Stimulated activated CD4-positive, alpha-beta T cell treated with anti-CD3 and anti-CD28 coated beads, Interleukin-12 subunit alpha, Interleukin-12 subunit beta, amount 100 ng/mL, for 4 hours (primary cell): ENCODE measurements around the gene AFF3.
"Not testable (repeated sequence)": the region's sequence is repeated elsewhere in the genome, so short reads cannot be mapped to it uniquely, and the experiment has no call there.

ENCODE experiments used
- DNase-seq: peaks from one replicate; pipeline ENCODE4 v3.0.0-alpha.2; 2020

The AFF3 gene

DNA sequence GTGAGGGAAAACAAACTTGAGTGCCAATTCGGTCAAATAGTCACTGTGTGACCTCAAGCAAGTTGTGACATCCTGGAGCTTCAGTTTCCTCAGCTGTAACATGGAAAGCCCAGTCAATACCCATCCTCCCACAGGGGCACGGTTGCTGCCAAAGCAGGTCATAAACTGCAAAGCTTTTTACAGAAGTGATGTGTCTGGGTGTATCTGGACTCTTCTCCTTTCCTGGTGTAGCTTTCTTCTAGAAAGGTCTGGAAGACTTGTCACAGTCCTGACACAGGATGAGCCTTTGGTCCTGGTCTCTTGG, 4.2 kb upstream of the AFF3 start:
- DNase-seq: no peak

DNA sequence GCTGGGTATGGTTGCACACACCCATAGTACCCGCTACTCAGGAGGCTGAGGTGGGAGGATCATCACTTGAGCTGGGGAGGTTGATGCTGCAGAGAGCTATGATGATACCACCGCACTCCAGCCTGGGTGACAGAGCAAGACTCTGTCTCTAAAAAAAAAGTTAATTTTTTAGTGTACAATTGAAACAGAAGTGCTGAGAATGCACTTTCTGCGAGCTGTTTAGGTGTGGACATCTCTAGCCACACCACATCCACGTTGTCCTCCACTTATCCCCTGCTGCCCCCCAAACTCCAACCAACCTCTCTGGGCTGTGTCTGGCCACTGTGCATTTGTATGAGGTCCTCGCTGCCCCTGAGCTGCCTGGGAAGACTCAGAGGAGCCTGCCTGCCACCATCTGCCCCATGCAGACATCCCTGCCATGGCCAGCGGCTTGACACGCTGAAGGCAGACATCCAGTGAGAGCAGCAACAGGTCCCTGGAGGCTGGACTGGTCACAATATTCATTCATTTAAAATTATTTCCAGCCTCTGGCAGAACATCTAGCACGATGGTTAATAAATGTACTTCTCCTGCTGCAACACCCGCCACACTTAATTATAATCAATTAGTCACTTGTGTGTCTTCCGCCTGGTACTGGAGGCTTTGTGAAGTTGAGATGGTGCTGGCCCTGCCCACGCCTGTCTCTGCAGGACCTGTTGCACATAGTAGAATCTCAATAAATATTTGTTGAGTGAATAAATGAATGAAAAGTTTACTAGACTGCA, 3.7 kb upstream of the AFF3 start:
- DNase-seq: no peak

DNA sequence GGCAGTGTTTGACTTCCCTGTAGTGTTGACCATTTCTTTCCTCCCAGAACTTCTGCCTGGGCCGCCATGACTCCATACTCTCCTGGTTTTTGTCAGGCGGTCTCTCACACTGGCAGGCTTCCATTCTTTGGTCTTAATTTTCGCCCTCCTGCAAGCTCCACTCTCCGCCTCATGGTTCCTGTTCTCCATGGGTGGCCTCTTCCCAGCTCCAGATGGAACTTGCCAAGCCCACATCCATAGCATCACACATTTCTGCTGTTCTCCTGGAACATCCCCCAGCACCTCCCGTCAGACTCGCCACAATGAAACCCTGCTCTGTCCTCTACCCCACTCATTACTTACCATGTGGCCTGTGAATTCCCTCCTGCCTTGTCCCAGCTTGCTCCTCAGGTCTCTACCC, 896 bp upstream of the AFF3 start:
- DNase-seq: no peak

DNA sequence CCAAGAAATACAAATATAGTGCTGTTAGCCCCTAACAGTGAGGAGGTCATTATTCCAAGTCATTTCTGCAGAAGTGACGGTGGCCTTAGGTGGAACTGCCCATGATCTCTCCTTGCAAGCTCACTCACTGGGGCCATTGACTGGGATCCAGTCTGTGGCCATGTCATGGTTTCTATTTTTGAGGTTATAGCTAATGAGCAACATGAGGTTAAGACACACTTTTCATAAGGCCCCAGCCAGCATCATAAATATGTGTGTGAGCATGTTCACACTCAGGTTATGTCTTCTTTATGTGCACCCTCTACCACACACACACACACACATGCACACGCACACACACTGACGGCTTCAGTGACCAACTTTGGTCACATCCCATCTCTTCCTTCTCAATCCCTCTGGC, 484 bp downstream of the AFF3 start:
- DNase-seq: no peak

DNA sequence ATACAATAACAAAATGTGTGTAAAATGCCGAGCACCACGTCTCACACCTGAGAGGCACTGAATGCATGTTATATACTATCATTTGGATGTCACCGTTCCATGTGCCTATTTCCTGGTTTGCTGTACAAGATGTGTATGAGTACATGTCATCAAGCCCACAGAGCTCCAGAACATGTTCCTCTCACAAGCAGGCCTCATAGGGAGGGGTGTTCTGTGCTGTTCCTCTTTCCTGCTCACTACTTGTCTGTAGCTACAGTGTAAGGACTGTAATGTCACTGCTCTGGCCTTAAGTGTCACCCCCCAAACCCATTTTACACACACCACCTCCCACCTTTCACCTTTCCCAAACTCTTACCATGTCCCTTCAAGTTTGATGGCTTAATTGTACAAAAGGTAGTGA, 1.8 kb downstream of the AFF3 start:
- DNase-seq: no peak

DNA sequence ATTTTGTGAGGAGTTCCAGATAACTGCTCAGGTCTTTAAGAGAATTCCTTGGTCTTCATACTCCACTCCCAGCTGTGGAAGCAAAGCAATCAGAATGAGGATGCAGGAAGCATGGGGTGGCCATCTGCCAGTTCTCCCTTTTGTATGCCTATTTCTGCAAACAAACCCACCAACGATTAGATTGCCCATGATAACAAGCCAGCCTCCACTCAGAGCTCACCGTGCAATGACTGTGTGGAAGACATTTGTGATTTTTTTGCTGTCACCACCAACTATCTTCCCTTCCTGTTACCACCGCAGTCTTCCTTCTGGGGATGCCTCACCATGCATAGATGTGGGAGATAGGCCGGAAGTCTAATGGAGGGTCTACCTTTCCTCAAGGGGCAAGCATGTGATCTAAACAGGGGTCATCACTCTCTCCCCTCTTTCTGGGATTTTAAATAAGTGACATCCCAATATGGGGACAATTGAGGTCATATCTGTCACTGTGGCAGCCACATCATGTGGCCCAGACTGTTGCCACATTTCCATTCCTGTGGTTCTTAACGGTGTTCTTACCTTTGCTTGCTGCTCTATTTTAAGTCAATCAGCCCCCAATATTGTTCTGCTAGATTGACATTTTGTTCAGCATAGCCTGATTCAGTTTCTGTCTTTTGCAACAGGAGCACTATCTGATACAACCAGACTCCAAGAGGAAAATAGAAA, 4.4 kb downstream of the AFF3 start:
- no peak for DNase-seq

DNA sequence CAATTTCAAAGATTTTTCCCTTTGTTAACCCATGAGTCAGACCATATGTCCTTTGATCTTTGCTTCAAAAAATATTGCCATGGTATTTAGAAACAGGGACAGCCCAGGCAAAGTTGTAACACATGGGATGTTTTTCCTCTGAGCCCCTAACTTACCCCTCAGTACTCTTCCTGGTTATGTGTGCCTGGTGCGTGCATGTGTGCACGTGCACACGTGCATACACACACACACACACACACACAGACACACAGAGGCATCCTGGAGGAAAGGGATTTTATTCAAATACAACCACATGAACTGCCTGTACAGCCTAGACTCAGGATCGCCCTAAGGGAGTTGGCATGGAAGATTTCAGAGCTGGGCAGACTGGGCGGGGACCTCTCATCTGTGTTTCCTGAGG, 5.1 kb downstream of the AFF3 start:
- DNase-seq: no peak

DNA sequence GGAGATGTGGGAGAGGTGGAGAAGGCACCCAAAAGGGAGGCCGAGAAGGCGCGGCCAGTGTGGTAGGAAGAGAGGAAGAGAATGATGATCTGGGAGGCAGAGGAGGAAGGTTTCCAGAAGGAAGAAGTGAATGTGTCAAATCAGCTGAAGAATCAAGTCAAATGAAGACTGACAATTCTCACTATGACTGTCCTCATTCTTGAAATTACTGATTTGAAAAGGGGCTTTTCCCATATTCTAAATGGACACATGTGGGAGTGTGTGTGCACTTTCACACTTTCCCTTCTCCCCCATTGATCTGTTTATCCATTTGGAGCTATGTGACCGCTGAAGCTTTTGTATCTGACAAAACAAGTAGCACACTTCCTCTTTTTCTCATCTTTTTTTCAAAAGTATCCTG, 6.1 kb downstream of the AFF3 start:
- DNase-seq: no peak

DNA sequence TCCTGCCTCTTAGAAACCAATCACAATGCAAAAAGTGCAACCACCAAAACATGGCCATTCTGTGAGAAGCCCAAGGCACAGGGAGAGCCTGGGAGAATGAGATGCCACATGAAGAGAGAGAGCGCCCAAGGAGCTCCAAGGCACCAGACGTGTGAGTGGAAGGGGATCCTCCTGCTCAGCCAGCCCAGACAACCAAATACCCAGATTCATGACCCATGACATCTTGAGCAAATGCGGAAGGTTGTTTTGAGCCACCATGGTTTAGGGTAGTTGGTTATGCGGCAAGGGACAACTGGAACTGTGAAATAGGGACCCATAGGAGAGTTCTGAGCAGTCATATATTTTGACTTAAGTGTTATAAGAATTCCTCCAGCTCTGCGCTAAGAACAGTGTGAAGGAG, 7.0 kb downstream of the AFF3 start:
- no peak for DNase-seq

DNA sequence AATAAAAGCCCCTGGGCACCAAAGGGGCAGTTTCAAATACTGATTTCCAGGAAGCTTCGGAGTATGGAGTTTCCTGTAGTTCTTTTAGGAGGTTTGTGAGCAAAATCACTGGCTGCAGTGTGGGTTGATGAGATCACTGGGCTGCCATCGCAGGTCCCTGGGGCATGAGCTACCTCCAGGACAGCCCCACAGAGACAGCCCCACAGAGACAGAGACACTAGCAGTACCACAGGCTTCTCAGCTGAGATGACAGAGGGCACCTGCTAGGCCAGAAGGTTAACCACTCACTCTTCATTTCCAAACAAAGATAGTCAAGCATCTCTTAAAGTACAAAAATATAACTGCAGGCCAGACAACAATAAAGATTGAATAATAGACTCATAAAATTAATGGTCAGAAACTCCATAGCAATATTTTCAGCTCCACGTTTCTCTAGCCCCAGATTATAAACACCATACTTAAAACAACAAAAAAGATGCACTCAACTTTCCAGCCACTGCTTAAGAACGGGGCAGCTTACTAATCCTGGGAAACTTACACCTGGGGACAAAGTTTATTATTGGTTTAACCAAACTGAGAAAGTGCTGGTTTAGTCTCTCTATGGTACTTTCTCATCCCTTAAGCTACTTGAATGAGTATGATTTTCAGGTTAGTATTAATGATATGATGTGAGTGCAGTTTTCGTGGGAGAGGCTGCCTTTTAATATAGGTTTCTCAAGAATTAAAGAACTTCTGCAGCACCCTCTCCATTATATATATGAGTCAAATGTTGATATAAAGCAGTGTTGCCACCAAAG, 11.6 kb downstream of the AFF3 start:
- no peak for DNase-seq

DNA sequence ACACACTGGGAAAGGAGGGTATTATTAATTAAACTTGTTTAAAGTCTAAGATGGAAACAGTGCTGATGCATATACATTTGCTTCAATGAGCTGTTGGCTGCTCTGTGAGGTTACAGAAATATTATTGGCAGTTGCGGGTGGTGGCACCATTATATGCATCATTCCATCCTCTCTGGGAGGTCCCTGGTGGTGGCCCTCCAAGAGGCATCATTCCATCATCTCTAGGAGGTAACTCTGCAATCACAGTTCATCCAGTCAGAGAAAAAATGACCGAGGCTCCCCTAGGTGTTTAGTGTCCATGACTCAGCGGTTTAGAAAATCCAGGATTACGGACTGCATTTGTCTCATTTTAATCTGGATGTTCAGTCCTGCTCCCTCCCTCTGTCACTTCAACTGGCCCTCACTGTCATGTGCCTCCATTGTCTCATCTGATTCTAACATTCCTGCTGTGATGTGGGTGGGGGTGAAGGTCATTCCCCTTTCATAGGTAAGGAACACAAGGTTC, 15.4 kb downstream of the AFF3 start:
- DNase-seq: no peak

DNA sequence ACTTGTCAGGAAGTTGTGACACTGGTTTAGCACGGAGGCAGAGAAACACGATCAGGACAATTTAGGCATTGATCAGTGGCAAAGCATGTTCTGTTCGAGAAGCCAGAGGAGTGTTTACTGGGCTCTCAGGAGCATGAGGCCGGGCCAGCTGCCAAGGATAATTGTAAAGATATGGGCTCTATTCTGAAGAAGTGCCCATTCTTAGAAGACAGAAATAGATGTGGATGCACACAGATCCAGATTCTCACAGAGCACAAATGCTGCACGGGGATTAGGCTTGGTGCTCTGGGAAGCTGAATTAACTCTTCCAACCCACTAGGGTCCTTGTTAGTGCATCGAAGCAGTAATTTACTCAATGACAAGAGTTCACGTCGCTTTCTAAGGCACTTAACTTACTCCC, 16.2 kb downstream of the AFF3 start:
- DNase-seq: no peak

DNA sequence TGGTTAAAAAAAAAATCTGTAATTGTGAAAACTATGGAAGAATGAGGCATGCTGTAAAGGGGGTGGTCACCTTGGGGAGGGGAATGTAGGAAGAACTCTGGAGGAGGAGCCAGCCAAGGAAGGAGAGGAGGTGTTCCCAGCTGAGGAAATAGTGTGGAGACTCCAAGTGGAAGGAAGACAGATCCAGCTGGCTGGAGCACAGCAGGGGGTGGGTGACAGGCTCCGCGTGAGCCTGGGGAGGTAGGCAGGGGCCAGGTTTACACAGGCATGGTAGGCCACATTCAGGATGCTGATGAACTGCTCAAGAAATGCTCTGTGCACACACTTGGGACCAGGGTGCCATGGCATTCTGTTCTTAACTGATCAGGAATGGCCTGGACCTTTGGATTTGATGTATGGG, 16.8 kb downstream of the AFF3 start:
- no peak for DNase-seq

DNA sequence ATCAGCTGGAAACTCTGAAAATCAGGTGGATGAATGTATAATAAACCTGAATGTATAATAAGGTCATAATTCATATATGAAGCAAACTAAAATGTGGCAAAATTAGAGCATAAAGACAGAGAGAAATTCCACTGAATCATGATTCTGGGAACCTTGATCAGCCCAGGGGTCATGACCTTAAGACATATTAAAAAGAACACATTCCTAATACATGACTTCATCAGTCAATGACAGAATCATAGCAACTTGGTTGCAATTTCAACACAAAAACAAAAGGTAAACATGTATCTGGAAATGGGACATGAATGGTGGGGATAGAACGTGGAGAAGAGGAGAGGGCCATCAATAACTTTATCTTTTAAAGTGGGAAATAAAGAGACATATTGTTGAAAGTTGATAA, 17.6 kb downstream of the AFF3 start:
- DNase-seq: no peak

DNA sequence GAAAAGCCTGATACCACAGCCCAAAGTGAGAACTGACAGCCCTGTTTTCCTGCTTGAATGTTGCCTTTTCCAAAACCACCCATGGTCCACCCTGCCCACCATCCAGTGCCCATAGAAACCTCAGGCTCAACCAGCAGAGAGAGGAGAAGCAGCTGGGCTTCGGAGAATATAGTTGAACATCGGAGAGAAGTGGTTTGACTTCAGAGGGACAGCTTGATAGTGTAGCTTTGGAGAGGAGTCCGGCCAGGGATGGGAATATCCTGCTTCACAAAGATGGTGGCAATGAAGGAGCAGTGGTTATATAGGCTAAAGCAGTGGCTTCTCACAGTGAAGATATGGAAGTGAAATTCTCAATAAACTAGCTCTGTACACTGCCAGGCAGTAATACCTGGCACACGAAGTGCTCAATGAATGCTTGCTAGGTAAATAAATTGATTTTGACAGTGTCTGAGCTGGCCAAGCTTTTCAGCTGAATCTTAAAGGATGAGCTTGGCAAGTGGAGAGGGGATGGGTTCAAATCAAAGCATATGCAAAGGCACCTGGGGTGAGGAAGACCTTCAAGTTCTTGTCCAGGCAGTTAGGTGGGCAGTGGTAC, 21.2 kb downstream of the AFF3 start:
- no peak for DNase-seq

DNA sequence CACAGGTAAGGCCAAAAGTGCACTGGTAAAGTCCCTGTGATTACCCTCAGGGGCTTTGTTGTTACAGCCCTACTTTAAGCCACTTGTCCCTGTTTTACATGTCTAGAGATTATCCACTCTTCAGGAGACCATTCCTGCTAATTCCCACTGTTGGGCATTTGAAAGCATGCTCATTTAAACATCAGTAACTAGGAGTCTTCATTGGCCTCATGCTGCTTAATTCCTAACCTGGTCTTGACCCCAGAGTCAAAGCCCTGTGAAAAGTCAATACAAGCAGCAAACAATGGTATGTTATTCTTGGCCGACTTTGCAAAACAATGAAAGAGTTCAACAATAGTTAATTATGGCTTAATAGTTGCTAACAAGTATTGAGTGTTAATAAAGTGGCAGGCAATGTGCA, 23.2 kb downstream of the AFF3 start:
- no peak for DNase-seq

DNA sequence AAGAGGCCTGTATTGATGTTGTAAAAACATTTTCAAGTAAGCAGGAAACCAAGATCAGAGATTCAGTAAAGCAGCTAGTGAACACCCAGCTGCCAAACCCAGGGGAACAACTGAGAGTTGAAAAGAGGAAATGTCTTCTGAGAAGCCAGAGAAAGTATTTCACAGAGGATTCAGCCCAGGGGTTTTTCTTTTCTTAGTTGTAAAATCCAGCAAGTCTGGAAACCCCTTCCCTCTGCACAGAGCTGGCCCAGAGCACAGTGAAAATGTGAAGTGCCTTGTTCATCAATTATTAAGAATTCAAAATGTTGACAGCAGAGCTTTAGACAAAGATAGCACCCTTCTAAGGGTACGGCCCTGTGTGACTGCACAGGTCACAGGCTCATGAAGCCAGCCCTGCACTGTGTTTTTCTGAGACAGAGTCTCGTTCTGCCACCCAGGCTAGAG, 28.4 kb downstream of the AFF3 start:
- DNase-seq: no peak

DNA sequence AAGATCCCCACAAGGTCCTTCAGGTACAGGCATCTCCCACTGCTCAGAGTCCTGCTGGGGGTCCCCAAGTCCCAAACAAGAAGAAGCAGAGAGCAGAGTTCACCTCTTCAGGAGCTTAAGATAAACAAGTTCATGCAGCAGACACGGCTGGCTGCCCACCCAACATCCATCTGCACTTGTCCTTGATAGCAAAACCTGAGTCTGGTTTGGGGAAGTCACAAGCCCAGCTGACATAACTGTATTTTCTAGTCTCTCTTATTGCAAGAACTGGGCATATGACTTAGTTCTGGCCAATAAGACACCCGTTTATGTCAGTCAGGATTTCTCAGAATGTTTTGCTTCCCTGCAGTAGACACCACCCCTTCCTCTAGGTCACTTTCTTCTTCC, 31.8 kb downstream of the AFF3 start:
- no peak for DNase-seq

DNA sequence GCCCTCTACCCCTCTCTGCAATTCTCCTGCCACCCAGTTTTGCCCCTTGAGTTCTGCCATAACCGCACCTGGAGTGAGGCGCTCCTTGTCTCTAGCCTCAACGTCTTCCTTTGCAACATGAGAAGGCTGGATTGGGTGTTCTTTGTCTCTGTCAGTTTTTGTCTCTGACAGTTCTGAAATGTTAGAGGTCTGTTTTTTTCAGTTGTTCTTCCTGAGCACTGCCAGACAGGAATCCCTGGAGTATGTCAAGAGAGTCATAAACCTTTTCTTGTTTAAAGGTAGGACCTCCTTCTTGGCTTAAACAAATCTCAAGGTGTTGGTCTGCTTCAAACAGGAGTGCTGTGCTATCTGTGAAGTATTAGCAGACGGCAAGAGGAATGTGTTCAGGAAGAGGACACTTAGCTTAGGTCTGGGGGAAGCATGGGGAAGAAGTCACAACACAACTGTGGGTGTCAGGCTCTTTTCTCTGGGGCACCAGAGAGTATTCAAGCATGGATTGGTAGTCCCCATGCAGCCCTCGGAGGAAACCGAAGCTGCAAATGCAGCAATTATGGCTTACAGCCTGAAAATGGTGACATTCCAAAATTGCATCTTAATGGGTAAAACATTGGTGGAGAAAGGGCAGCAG, 32.3 kb downstream of the AFF3 start:
- DNase-seq: no peak

DNA sequence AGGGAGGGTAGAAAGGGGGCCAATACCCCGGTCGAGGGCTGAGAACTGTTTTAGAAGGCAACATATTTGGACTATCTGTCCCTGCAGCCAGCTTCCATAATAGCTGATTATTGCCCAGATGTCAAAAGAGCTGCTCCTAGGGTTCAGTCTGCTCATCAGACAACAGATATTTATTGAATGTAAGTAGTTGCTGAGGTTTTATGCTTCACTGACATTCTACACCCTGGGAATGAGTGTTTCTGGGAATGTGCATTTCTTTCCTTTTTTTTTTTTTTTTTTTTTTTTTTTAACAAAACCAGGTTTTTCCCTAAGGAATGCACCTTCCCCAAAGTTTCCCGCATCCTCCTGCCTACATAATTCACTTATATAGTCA, 33.8 kb downstream of the AFF3 start:
- not testable (repeated sequence) for DNase-seq

DNA sequence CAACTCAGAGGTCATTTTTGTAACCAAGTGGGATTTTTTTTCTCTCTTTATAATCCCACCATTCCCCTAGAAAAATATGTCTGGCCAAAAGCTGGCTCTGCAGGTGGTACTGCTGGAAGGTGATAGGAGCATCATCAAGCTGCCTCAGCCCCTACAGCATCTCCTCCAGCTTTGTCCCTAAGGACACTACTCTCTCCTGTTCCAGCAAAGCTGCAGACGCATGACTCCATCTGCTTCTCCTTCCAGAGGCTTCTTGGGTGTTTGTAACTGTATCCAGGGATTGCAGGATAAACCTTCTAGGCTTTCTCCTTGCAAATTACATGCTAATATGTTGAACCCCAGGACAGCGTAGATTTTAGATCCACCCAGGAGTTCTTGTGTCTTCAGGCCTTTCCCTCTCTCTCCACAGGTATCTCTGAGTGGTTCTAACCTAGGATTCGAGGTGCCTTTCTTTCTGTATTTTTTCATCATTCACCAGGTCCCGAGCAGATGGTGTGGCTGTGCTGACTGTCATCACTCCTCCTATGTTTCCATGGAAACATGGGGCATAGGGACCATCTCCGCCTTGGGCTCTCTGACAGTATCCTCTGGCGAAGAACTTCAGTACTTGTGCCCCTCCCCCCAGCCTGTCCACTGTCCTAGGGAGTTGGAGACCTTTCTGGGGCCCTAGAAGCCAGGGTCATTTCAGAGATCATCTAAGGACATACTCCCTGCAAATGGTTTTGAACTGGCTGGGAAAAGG, 34.3 kb downstream of the AFF3 start:
- DNase-seq: no peak

DNA sequence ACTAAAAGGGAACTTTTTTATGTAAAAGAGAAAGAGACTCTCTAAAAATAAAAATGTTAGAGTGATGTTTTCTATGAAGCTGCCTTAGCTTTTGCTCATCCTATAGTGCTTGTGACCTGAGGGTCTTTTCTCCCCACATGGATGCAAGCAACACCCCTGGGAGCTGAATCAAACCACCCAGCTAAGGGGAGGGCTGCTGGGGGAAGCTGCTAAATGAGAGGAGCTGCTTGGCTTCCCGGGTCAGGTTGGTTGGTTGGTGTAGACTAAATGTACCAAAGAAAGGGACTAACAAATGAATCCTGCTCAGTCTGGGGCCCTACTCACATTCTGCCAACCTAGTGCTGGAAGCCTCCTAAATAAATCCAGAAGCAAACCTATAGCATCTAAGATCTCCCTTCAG, 35.0 kb downstream of the AFF3 start:
- no peak for DNase-seq
